ENCODE data around the gene HSPBP1. TPM values are rescaled to one million over a fixed set of nuclear protein-coding genes. Genes with fewer than 3 reads are reported as not detected.

HSPBP1 gene
- polyA plus RNA-seq, 3 donors = 21.9 to 39.9 (median 35.0) TPM

DNA sequence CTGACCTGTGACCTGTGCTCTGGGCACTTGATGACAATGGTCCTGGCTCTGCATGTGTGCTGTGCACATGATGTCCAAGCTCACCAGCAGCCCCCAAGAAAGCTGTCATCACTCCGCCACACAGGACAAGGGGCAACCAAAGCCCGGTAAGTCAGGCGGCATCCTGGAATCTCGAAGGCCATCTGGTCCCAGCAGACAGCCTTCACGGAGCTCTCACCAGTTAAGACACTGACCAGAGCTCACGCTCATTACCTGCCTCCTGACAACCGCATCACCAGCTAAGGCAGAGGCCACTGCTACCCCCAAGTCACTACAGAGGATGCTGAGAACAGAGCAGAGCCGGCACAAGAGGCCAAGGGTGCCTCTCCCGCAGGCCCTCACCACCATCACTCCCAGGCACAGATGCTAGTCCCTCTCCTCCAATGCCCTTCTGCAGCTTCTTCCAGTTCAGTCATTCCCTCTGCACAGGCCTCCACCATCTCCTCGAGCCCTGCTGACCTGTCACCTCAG is 31.7 kb downstream of the HSPBP1 start:
- WGBS, 3 donors = 73 to 78% (median 78%) methylated on average over 10 of the region's 10 CpGs
- H3K27ac ChIP-seq (ENCODE audit: low read depth, low read length) = no peak overlapping the region

DNA sequence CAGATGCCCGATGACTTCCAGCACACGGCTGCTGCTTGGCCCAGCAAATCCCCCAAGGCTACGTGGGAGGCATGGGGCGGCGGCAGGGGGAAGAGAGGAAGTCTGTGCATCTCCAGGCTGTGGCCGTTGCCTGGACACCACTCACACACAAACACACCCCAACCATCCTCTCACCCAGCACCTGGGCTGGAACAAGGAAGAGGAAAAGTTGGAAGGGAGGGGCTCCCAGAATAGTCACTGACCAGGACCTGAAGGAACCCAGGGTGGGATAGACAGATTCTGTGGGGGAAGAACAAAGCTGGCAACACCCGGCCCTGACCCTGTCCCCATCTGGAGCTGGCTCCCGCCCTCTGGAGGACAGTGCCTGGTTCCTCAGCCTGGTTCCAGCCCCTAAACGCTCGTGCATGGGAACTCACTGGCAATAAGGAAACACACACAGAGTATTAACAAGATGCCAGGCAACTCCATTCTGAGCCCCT is 32.2 kb downstream of the HSPBP1 start:
- H3K27ac ChIP-seq (ENCODE audit: low read depth, low read length) = no peak overlapping the region
- WGBS, 3 donors = 22 to 53% (median 26%) methylated on average over 8 to 10 of the region's 10 CpGs

DNA sequence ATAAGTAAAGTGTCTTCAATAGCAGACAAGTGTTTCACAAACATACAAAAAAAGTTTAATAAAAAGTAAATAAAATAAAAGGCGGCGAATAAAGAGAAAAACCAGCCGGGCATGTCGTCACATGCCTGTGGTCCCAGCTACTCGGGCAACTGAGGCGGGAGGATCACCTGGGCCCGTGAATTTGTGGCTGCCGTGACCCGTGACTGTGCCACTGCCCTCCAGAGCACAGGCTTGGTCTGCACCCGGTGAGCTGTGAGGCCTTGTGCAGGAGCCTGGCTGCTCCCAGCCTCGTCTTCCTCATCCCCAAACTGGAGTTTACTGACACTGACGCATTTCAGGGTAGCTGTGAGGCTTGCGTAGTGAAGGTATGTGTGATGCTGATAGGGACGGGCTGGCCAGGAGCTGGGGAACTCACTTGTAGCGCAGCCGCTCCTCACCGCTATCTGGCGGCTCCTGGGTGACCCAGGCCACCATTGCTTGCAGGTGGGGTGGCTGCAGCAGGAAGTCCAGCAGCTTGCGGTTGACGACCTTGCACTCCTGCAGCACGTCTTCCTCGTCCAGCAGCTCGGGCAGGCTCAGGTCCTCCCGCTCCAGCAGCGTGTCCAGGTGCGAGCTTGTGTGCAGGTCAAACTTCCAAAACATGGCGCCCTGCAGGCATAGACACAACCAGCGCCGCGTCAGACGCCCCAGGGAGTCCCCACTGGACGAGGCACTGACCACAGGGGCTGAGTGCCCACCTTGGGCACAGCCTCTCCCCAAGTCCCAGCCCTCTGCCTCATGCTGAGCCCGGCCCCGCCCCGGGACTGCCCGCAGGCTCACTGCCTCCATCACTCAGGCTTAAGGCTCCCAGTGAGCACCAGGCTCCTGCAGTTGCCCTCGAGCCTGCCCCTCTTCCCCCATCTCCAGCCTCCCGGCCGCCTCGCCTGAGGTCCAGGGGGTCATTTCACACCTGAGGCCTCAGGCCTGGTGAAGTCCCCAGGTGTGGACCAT is 33.2 kb downstream of the HSPBP1 start:
- 90 to 93% (median 91%) methylated on average over 35 to 40 of the region's 40 CpGs for whole genome bisulfite sequencing, 3 donors
- no peak overlapping the region for H3K27ac ChIP-seq (ENCODE audit: low read depth, low read length)

DNA sequence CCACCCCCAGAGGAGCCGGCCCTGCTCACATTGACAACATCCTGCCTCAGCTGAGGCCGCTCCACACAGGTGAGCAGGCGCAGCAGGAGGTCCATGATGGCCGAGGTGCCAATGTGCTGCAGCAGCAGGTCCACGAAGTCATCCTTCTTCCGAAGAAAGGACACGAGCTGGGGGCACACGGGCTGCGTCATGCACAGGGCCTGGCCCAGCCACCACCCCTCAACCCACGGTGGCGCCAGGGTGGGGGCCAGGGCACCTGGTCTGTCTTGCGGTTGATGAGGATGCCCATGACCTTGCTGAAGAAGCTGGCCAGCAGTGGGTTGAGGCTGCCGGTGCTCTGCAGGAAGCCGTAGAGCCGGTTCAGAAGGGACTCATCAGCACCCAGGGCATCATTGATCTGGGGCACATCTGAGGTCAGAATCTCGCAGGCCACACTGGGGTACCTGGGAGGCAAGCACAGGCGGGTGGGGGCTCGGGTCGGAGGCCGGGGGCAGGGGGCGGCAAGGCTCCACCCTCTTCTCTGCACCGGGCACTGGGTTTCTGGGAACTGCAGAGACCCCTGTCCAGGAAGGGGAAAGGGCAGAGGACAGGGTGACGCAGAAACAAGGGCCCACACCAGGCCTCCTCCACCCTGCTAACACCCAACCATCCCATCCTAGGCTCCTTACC is 34.5 kb downstream of the HSPBP1 start:
- WGBS, 3 donors = 92 to 94% (median 94%) methylated on average over 18 to 23 of the region's 23 CpGs
- no peak overlapping the region for H3K27ac ChIP-seq (ENCODE audit: low read depth, low read length)

DNA sequence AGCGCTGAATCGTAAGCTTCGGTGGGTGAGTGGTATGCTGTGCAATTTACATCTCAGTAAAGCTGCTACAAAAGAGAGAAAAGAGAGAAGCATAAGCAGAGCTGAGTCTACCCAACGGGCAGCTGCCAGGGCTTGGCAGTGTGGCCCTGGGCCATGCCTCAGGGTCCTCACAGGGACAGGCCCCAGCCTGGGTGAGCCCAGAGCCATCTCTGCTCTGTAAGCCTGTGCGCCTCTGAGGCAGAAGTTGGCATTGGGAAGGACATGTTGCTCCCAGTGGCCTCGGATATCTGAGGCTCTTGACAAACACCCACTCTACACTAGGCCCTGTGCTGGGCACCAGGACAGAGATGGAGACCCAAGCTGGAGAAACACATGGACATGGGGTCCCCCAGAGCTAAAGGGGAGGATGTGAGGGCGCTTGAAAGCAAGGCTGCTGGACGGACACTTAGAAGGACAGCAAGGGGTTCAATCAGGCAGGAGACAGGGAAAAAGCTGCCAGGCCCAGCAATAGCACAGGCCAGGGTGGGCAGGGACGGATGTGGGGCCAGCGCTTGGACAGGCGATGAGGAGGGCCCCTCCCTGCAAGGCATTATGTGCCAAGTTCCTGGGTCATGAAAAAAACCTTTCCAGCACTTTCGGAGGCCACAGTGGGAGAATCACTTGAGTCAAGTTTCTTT is 35.8 kb downstream of the HSPBP1 start:
- WGBS, 3 donors = 83 to 91% (median 89%) methylated on average over 12 of the region's 12 CpGs
- no peak overlapping the region for H3K27ac ChIP-seq (ENCODE audit: low read depth, low read length)

DNA sequence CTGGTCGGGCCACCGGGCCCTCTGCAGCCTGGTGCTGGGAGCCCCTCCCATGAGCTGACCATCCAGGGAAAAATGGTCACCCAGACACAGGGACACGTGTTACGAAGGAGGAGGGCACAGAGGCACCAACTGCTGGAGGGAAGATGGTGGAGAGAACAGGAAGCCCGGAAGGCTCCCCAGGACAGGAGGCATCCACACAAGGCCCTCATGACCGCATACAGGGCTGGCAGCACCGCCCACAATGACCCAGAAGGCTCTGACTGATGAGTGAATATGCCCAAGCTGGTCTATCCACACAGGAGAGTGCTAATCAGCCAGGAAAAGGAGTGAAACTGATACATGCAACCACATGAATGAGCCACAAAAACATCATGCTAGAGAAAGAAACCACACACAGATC is 37.4 kb downstream of the HSPBP1 start:
- 76 to 78% (median 77%) methylated on average over 7 of the region's 7 CpGs for WGBS, 3 donors
- no peak overlapping the region for H3K27ac ChIP-seq (ENCODE audit: low read depth, low read length)

DNA sequence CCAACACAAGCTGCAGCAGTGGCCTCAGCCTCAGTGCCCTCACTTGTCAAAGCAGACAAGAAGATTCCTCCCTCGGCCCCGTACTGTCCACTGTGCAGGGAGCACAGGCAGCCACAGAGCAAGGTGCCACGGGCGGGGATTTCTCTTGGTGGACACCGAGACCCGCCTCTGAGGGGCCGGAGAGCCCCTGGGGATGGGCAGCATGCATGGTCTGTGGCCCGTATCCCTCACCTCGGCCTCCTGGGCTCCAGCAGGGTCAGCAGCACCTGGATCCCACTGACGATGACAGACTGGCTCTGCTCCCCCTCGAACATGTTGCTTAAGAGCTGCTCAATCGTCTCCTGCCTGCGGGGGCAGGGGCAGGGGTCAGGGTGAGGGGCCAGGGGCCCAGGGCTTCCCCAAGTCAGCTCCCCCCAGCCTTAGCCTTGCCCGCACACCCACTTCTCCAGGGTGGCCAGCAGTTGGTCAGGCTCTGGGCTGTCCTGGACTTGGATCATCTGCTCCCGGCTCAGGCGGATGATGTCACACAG is 37.9 kb downstream of the HSPBP1 start:
- no peak overlapping the region for H3K27ac ChIP-seq (ENCODE audit: low read depth, low read length)
- WGBS, 3 donors = 89 to 94% (median 90%) methylated on average over 16 of the region's 16 CpGs

DNA sequence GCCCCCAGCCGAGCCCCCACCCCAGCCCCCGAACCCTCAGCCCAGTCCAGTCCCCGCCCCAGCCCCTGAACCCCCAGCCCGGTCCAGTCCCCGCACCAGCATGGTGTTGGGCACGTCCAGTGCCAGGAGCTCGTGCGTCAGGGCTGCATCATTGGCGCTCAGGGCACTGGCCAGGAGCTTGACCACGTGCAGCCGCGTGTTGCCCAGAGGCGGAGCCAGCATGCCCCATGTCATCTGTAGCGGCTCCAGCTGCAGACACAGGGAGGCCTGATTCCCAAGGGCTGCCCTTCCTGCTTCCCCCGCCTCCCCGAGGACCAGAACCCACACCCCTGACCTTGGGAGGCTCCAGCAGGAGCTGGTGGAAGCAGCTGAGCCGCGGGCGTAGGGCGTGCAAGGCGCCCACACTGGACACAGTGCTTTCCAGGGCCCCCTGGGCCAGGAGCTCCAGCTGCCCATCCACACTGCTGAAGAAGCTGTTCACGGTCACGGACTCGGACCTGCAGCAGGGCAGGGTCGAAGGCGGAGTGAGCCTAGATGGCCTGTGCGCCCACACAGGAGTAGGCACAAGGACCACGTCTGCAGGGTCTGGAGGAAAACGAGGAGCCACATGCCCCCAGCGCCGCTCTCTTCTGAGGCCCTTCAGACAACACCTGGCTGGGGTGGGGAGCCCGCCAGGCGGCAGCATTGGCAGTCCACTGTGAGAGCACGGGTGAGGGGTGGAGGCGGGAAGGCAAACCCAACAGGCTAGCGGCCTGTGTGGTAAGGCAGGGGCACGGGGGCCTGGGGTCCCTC is 38.6 kb downstream of the HSPBP1 start:
- 94 to 95% (median 95%) methylated on average over 30 to 37 of the region's 37 CpGs for WGBS, 3 donors
- H3K27ac ChIP-seq (ENCODE audit: low read depth, low read length) = no peak overlapping the region

DNA sequence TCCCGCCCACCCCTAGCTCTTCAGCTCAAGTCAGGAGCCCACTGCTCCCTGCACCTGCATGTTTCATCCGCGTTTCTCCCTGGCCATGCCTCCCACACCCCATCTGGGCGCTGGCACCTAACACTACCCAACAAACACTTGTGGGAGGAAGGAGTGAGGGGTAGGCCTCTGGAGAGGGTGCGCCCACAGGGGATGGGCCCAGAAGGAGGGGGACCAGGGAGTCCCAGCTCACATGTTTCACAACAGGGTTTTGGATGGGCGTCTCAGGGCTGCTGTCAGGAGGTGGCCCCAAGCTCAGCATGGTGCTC is 39.2 kb downstream of the HSPBP1 start:
- no peak overlapping the region for H3K27ac ChIP-seq (ENCODE audit: low read depth, low read length)
- 89 to 97% (median 90%) methylated on average over 6 of the region's 6 CpGs for WGBS, 3 donors

DNA sequence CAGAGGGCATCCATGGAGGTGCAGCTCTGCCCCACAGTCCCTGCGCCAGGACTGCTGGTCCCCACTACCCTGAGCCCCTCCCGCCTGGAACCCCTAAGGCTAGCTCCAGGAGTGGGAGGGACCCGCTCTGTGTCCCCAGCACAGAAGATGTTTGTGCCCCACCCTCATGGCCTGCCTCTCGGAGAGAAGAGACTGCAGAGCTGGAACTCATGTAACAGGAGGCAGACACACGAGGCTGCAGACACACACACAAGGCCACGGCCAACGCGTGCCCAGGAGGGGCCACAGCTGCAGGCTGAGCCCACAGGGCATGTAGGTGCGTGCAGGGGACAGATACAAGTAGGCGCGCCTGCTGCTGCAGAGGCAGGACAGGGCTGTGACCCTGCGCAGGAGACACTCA is 40.9 kb downstream of the HSPBP1 start:
- WGBS, 3 donors = 93 to 96% (median 94%) methylated on average over 12 of the region's 12 CpGs
- no peak overlapping the region for H3K27ac ChIP-seq (ENCODE audit: low read depth, low read length)

DNA sequence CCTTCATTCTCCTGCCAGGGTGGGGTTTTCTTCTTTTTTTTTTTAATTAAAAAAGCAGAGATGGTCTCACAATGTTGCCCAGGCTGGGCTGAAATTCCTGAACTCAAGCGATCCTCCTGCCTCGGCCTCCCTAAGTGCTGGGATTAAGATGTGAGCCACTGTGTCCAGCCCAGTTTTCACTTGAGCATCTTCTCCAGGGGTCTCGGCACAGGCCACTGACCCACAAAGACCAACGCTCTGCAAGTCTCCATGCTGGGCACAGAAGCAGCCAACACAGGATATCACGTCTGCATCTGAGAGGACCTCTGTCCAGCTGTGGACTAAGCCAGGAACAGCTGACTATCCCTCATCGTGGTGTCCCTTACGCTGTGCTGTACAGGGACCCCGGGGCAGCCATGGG is 41.9 kb downstream of the HSPBP1 start:
- 91 to 96% (median 93%) methylated on average over 8 of the region's 8 CpGs for WGBS, 3 donors
- no peak overlapping the region for H3K27ac ChIP-seq (ENCODE audit: low read depth, low read length)

DNA sequence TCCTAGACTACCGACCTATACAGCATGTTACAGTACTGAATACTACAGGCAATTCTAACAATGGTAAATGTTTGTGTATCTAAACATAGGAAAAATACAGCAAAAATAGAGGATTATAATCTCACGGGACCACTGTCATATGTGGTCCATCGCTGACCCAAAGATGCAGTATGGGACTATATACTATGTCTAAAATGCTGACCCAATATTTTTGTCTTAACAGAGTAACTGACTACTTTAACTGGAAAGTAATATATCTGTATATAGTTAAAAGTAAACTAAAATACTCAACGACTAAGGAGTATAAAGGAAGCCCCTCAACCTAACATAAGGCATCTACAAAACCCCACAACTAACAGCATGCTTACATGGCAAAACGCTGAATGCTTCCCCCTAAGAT is 46.9 kb downstream of the HSPBP1 start:
- H3K27ac ChIP-seq (ENCODE audit: low read depth, low read length) = no peak overlapping the region
- 82 to 89% (median 88%) methylated on average over 5 of the region's 5 CpGs for WGBS, 3 donors

DNA sequence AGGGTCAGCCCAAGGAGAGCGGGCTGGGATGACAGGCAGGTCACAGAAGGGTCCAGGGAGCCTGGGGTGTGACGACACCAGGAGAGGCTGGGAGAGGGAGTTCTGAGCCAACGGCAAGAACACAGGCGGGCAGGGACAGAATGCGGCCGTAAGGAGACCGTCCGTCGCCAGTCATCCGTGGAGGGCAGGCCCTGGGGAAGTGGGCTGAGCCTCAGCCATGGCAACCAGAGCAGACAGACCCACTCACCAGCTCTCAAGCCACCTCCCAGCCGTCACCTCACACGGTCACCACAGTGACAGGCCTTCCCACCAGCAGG is 47.7 kb downstream of the HSPBP1 start:
- no peak overlapping the region for H3K27ac ChIP-seq (ENCODE audit: low read depth, low read length)
- WGBS, 3 donors = 82 to 90% (median 88%) methylated on average over 12 of the region's 12 CpGs

DNA sequence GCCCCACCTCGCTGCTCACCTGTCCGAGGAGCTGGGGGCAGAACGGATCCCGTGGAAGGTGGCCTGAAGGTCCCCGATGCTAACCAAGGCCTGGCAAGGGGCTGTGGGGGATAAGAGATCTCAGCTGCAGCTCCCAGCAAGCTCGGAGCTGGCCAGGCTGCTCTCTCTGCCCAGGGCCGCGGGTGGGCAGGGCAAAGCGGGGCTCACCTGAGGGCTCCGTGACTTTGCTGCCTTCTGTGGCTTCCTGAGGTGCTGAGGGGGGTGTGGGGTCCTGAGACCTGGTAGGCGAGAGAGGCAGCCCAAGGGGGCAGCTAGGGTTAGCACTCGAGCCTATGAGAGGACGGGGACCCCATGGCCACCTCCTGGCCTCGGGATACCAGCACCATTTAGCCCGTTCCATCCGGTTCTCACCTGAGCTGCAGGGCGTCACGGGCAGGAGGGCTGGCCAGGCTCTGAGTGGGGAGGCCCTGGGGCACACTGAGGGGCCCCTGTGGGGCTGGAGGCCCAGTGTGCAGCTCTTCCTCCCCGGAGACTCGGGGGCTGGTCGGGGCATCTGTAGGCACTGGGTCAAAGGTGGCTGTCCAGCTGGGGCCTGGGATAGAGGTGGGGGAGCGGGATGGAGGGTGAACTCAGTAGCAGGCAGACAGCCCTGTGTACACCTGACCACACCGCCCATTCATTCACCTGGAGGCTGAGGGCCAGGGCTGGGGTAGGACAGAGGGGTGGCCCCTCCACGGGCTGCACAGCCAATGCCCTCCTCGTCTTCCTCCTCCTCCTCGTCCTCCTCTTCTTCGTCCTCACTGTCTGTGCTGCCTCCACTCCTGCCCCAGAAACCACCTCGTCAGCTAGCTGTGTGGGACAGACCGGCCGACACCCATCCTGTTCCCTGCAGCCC is 48.3 kb downstream of the HSPBP1 start:
- WGBS, 3 donors = 88 to 92% (median 90%) methylated on average over 29 to 30 of the region's 30 CpGs

DNA sequence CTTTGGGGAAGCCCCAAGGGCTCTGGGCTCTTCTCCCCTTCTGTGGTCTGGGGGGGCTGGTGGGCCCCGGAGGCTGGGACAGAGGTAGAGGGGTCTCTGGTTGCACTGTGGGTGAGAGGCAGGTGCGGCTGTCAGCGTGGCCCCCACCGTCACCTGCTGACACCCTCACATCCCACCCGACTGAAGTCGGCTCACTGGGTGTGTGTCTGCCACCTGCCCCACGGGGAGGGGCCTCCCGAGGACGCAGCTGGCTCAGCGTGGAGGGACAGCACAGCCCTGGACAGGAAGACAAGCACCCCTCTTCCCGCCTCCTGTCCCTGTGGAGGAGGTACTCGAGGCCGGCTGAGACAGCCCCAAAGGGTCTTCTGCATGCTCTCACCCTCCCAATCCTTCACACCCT is 49.1 kb downstream of the HSPBP1 start:
- WGBS, 3 donors = 81 to 91% (median 86%) methylated on average over 7 to 13 of the region's 13 CpGs
- H3K27ac ChIP-seq (ENCODE audit: low read depth, low read length) = no peak overlapping the region

More for the DNA sequence above, 48.3 kb downstream of the HSPBP1 start:
- H3K27ac ChIP-seq (ENCODE audit: low read depth, low read length) = no peak overlapping the region

DNA sequence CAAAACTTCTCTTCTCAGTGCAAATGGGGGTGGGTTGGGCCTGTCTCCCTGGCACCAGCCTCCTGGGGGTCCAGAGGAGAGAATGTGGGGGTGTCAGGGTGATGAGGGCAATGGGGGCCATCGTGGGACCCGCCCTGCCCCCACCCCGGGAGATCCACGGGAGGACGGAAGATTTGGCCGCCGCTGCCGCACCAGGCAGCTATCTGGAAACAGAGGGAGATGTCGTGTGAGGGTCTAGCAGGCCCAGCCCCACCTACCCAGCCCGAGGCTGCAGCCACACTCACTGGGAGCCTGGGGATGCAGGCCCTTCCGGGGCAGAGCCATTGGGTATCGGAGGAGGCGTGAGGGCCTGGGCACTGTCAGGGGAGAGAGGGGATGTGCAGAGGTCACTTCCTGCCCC is 49.6 kb downstream of the HSPBP1 start:
- H3K27ac ChIP-seq (ENCODE audit: low read depth, low read length) = no peak overlapping the region
- 83 to 86% (median 85%) methylated on average over 13 of the region's 13 CpGs for WGBS, 3 donors

DNA sequence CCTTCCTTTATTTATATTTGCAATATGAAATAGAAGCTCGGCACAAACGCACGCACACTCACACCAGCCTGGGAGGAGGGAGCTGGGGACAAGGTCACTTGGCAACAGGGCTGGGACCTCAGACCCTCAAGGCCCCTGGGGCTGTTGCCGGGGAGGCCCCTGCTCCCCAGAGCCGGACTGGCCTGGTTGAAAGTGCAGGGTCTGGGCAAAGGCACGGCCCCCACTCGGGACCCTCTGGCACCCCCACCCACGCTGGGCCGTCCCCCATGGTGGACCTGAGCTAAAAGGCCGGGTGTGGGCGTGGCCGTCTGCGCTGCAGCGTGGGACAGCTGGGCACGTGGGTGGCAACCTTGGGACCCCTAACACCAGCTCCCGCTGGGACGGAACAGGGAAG is 50.1 kb downstream of the HSPBP1 start:
- 75 to 90% (median 86%) methylated on average over 15 to 17 of the region's 17 CpGs for WGBS, 3 donors
- H3K27ac ChIP-seq (ENCODE audit: low read depth, low read length) = no peak overlapping the region

Measured in adipose tissue (tissue), 3 donors.